ENCODE data around the gene GRK7. TPM values are rescaled to one million over a fixed set of nuclear protein-coding genes. Genes with fewer than 3 reads are reported as not detected.

GRK7 gene
- total and polyA plus RNA-seq, 9 of the 15 experiments (the other 6 are each of a cell fraction or from before 2014, with no cell fraction given): 0.01 to 0.08 (median 0.04) TPM; not detected in 3

DNA sequence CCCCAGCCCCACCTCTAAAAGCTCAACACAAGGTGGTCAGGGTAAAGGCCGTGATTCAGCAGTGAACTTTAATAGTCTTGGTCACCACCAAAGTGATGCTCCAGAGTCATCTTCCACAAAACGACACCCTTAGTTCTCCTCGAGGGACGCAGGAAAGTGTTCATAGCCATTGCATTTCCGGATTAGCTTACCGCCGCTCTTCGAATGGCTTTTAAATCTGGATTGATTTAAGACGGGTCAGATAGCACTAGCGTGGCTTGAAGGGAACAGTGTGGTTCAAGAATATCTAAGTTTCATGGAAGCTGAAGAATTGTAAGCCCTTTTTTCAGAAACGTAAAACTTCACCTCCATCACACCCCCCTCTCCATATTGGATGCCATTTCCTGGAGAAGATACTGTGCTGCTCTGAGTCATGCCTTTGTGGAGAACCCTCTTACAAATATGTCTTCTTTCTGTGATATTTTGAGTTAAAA, 24.3 kb upstream of the GRK7 start (continued):
- no peak for TF ChIP-seq PCBP2 (IDR thresholded peaks at IDR 0.05; ENCODE audit: low read depth, low read length, poor library complexity, severe bottlenecking)
- TF ChIP-seq ZNF282 (CRISPR knock-in tag; IDR thresholded peaks at IDR 0.05): no peak

DNA sequence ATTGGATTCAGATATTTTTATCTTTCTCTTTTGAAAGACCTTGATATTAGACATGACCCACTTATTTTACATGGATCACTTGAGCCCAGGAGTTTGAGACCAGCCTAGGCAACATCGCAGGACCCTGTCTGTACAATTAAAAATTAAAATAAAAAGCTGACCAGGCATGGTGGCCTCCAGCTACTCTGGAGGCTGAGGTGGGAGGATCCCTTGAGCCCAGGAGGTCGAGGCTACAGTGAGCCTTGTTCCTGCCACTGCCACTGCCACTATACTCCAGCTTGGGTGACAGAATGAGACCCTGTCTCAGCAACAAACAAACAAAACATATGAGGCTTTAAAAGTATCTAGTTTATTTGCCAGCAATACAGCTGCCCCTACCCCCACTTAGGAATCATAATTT, 23.5 kb upstream of the GRK7 start:
- ChIA-PET CTCF (ENCODE audit: low intra/inter-chr PET ratio) (interaction anchor here (2.2 to 2.5 kb wide), 2 partner anchors 136 to 163 kb away, joined by 5 to 16 read pairs; no protein-coding TSS in a partner anchor), POLR2A (interaction anchor here (0.6 to 1.8 kb wide), 8 partner anchors 10 to 281 kb away, joined by 3 to 11 read pairs (median 3); partner anchors contain the start of gene GRK7)
- Histone ChIP-seq H3K9ac (ENCODE audit: insufficient read depth in 1 of 2, low read depth in 2 of 2, low read length in 2 of 2) (peak overlapping the region; percentile 87 to 90; a peak in 3 of 4 replicates), H2AFZ (ENCODE audit: low read depth, low read length) (no peak overlapping the region), H3K4me3 (peak overlapping the region; percentile 92), H3K9me3 (replicated peaks; ENCODE audit: control insufficient read depth, insufficient read depth, low read depth, low read length) (no peaks in the 10 kb centered on the region), H3K9me1 (ENCODE audit: control insufficient read depth, insufficient read depth, low read length) (no peaks in the 10 kb centered on the region), H3K79me2 (ENCODE audit: control insufficient read depth, insufficient read depth, low read length) (peaks cover 62% of the 10 kb centered on the region), H3K27me3 (ENCODE audit: control insufficient read depth in 2 of 2, insufficient read depth in 2 of 2, low read length in 2 of 2) (no peaks in the 10 kb centered on the region), H3K4me1 (replicated peaks in 1 of 2; ENCODE audit: control insufficient read depth in 2 of 2, insufficient read depth in 2 of 2, low read length in 2 of 2) (peaks cover 10 to 33% of the 10 kb centered on the region in 2 experiments), H3K36me3 (ENCODE audit: control insufficient read depth, insufficient read depth, low read length) (peaks cover 31% of the 10 kb centered on the region; the same call in 2 of the 3 replicates), H3K27ac (ENCODE audit: extremely low read depth, low read depth, low read length) (peak overlapping the region; percentile 88), H4K20me1 (replicated peaks; ENCODE audit: control insufficient read depth, insufficient read depth, low read length) (no peaks in the 10 kb centered on the region), H3K4me2 (ENCODE audit: insufficient read depth, low read length) (peak overlapping the region; percentile 97)
- ATAC-seq (no peak), FAIRE-seq (no peak), DNase-seq (ENCODE audit: extremely low read depth in 1 of 4, low spot score in 3 of 4) (no peak)
- BruUV-seq (replicated peaks): no TSS peak
- 17% methylated on average over 2 of the region's 2 CpGs for WGBS (ENCODE audit: insufficient coverage, low coverage, missing lambda C conversion rate)
- in situ Hi-C loops (cut with MboI): loop anchor here (5.0 kb wide), 1 partner anchor 133 kb away; no protein-coding TSS in a partner anchor
- intact Hi-C loops (cut with micrococcal nuclease): loop anchor here (2.0 to 5.0 kb wide), 4 partner anchors 95 to 279 kb away; no protein-coding TSS in a partner anchor
- TF ChIP-seq CAMTA2 (CRISPR knock-in tag; conservative IDR thresholded peaks at IDR 0.05) (no peak), GATAD2A (IDR thresholded peaks at IDR 0.05) (no peak), ZNF3 (CRISPR knock-in tag; IDR thresholded peaks at IDR 0.05) (no peak), POLR2H (tag; IDR thresholded peaks at IDR 0.05; ENCODE audit: low read depth) (no peak), HDAC8 (tag; IDR thresholded peaks at IDR 0.05) (no peak), KLF1 (tag; IDR thresholded peaks at IDR 0.05) (no peak), SREBF1 (IDR thresholded peaks at IDR 0.05; ENCODE audit: borderline replicate concordance, low read depth, low read length) (no peak)

Measured in K562 (cell line).